ENCODE measurements around the gene MAP3K13.
A peak's percentile ranks its signal among the peaks of the same experiment; 100 is the strongest.
"Not testable (repeated sequence)": the region's sequence is repeated elsewhere in the genome, so short reads cannot be mapped to it uniquely, and the experiment has no call there.

MAP3K13 gene

DNA sequence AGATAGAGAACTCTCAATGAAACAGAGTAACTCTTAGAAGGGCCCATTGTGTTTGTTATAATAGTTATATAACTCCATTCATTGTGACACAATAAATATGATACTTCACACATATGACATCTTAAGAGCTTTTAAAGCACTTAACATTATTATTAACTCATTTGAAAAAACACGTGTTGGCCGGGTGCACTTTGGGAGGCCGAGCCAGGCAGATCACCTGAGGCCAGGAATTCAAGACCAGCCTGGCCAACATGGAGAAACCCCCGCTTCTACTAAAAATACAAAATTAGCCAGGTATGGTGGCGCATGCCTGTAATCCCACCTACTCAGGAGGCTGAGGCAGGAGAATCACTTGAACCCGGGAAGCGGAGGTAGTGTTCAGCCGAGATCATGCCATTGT, 88.5 kb downstream of the MAP3K13 start:
- not testable (repeated sequence) for DNase-seq (ENCODE audit: low read depth in 2 of 2)

DNA sequence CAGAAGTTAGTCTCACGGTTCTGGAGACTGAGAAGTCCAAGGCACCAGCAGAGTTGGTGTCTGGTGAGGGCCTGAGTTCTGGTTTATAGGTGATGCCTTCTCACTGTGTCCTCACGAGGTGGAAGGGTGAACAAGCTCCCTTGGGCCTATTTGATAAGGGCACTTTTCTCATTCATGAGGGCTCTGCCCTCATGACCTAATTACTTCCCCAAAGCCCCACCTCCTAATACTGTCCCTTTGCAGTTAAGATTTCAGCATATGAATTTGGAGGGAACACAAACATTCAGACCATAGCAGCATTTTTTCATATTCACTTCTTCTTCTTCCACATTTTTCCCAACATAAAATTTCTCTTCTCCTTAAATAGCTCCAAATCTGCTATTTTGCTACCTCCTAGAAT, 94.4 kb downstream of the MAP3K13 start:
- no peak for DNase-seq (ENCODE audit: low read depth in 2 of 2)

GRCh38 chr3:185460309-185460708, 97.4 kb downstream of the MAP3K13 start:
- no peak for DNase-seq (ENCODE audit: low read depth in 2 of 2)

GRCh38 chr3:185460719-185461350, 97.9 kb downstream of the MAP3K13 start:
- DNase-seq (ENCODE audit: low read depth in 2 of 2): no peak

- no peak for DNase-seq (ENCODE audit: low read depth in 2 of 2)
These were observed 102.5 kb downstream of the MAP3K13 start for GRCh38 chr3:185465471-185465870.

GRCh38 chr3:185466123-185466522, 103.2 kb downstream of the MAP3K13 start:
- not testable (repeated sequence) for DNase-seq (ENCODE audit: low read depth in 2 of 2)

GRCh38 chr3:185469542-185469941, 106.6 kb downstream of the MAP3K13 start:
- no peak for DNase-seq (ENCODE audit: low read depth in 2 of 2)

GRCh38 chr3:185470323-185470722, 107.4 kb downstream of the MAP3K13 start:
- no peak for DNase-seq (ENCODE audit: low read depth in 2 of 2)

DNA sequence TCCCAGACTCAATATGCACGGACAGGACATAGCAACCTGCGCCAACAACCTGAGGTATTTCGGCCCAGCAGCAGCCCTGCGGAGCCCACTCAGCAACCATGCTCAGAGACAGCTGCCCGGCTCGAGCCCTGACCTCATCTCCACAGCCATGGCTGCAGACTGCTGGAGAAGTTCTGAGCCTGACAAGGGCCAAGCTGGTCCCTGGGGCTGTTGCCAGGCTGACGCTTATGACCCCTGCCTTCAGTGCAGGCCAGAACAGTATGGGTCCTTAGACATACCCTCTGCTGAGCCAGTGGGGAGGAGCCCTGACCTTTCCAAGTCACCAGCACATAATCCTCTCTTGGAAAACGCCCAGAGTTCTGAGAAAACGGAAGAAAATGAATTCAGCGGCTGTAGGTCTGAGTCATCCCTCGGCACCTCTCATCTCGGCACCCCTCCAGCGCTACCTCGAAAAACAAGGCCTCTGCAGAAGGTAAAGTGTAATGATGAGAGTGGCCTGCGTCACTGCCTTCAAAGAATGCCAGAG, 110.4 kb downstream of the MAP3K13 start:
- no peak for DNase-seq (ENCODE audit: low read depth in 2 of 2)

- not testable (repeated sequence) for DNase-seq (ENCODE audit: low read depth in 2 of 2)
These were observed 112.0 kb downstream of the MAP3K13 start for GRCh38 chr3:185474922-185475321.

- DNase-seq (ENCODE audit: low read depth in 2 of 2): no peak
These were observed 114.4 kb downstream of the MAP3K13 start for GRCh38 chr3:185477316-185477715.

GRCh38 chr3:185479373-185479945, 116.5 kb downstream of the MAP3K13 start:
- no peak for DNase-seq (ENCODE audit: low read depth in 2 of 2)

DNA sequence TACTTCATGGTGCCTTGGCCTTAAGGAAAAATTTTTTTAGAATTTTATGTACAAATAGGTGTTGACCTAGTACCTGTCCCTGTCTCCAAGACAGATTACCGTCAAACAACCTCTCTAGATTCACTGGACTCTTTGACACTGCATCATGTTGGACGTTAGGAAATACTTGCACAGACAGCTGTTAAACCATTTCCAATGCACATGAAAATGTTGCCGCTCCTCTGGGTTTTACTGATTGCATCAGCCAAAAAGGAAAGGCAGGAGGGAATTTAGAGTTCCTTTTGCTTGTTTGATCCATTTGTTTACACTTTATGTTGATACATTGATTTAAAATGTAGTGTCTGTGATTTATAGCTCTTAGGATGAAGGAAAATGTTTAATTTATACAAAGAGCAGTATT, 121.4 kb downstream of the MAP3K13 start:
- DNase-seq (ENCODE audit: low read depth in 2 of 2): no peak

- DNase-seq (ENCODE audit: low read depth in 2 of 2): no peak
These were observed 123.5 kb downstream of the MAP3K13 start for GRCh38 chr3:185486394-185486793.

- no peak for DNase-seq (ENCODE audit: low read depth in 2 of 2)
These were observed 125.5 kb downstream of the MAP3K13 start for GRCh38 chr3:185488465-185488864.

GRCh38 chr3:185489462-185489861, 126.5 kb downstream of the MAP3K13 start:
- no peak for DNase-seq (ENCODE audit: low read depth in 2 of 2)

DNA sequence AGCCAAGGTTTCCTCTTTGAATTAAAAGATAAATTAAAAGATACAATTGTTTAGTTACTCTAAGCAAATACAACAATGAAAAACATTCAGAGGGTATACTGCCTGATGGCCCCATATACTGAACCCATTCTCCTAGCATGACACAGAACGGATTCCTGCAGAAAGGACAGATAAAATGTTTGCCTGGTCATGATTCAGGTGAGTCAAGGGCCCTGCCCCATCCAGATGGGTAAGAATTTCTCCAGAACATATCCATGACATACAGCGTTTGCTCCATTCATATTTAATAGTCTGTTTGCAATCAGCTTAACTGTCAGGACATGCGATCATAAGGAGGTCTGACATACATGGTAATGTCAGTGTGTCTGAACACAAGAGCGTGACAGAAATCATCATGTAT, 127.3 kb downstream of the MAP3K13 start:
- no peak for DNase-seq (ENCODE audit: low read depth in 2 of 2)

DNA sequence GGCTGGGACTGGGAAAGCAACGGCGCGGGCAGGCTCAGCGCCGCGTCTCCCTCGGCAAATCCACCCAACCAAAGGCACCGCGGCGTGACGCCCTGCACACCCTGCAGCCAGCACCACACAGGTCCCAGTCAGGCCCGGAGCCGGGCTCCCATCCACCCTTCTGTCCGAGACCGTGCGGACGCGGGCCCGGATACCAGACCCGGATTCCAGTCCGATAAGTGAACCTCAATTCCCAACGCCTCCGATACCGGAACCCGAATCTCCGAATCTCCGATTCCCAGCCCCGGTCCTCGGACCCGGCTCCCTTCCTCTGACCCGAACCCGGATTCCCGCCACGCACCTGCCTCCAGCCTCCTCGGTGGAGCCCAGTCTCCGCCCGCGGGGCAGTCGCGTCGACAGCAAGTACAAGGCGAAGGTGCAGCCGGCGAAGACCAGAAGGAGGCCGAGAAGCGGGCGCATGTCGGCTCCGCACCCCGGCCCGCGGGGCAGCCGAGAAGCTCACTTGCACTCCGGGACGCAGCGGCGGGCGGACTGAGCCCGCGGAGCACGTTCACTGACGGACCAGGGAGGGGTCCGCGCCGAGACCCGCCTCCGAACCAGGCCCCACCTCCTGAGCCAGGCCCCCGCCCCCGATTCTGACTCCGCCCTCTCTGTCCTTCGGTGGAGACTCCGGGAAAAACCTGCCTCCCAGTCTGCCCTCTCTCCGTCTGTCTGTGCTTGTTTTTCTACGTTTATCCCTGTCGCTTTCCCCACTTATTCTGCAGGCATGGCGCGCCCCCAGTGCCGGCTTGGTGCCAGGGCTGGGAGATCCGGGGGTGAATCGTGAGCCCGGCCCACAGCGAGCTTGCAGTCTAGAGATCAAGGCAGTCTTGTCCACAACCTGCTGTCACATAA, 135.8 kb downstream of the MAP3K13 start, which contains the start of gene TMEM41A:
Gene TMEM41A (minus strand): TSS at position 533 of the 894 bp plus-strand sequence. CDS start 74 bp downstream, at position 459.
- peak; percentile 89 to 91 for DNase-seq (ENCODE audit: low read depth in 2 of 2)

GRCh38 chr3:185502987-185503386, 140.1 kb downstream of the MAP3K13 start:
- DNase-seq (ENCODE audit: low read depth in 2 of 2): no peak

GRCh38 chr3:185503521-185503920, 140.6 kb downstream of the MAP3K13 start:
- DNase-seq (ENCODE audit: low read depth in 2 of 2): no peak

GRCh38 chr3:185504636-185505035, 141.7 kb downstream of the MAP3K13 start:
- DNase-seq (ENCODE audit: low read depth in 2 of 2): no peak

GRCh38 chr3:185507883-185508282, 144.9 kb downstream of the MAP3K13 start:
- no peak for DNase-seq (ENCODE audit: low read depth in 2 of 2)

Data from stimulated activated CD4-positive, alpha-beta T cell treated with anti-CD3 and anti-CD28 coated beads, Interleukin-4, amount 100 ng/mL, for 48 hours (primary cell).